WERI-Rb-1 (cell line): ENCODE results near the gene LTBP1.

Experiments used
- DNase-seq: peaks from one replicate; pipeline ENCODE4 v3.0.0-alpha.2; 2020
- H3K27ac ChIP-seq: fragments of 250-450 bp; sonication (Bioruptor Pico); 2 replicates; pipeline ENCODE4 v1.5.1; 2020; ENCODE audit warnings: mild to moderate bottlenecking, moderate library complexity
- H3K27me3 ChIP-seq: fragments of 250-450 bp; sonication (Bioruptor Pico); 2 replicates; pipeline ENCODE4 v1.5.1; 2021; ENCODE audit warnings: mild to moderate bottlenecking, low read depth, moderate library complexity; ENCODE audit not compliant: insufficient read depth, severe bottlenecking
- H3K36me3 ChIP-seq: fragments of 250-450 bp; sonication (Bioruptor Pico); 2 replicates; pipeline ENCODE4 v1.5.1; 2020; ENCODE audit warnings: mild to moderate bottlenecking, moderate library complexity
- H3K4me3 ChIP-seq: 2 replicates; pipeline ENCODE4 v1.5.1; 2011; ENCODE audit warnings: low read depth, mild to moderate bottlenecking, control low read depth, low read length
- H3K9me3 ChIP-seq: fragments of 250-450 bp; sonication (Bioruptor Pico); 2 replicates; pipeline ENCODE4 v1.5.1; 2021; ENCODE audit warnings: mild to moderate bottlenecking, moderate library complexity; ENCODE audit not compliant: severe bottlenecking
- CTCF ChIP-seq: IDR thresholded peaks from 2 replicates; pipeline ENCODE4 v1.5.1; 2011; ENCODE audit warnings: low read depth, mild to moderate bottlenecking, control low read depth, inconsistent platforms, low read length

Gene LTBP1

GRCh38 chr2:33326100-33326499, 379.3 kb downstream of the LTBP1 start:
- Histone ChIP-seq H3K9me3 (no peaks in the 10 kb centered on the region), H3K27ac (no peak overlapping the region), H3K36me3 (no peaks in the 10 kb centered on the region), H3K27me3 (no peaks in the 10 kb centered on the region), H3K4me3 (no peak overlapping the region)
- no peak for TF ChIP-seq CTCF
- no peak for DNase-seq

- Histone ChIP-seq H3K9me3 (no peaks in the 10 kb centered on the region), H3K27ac (no peak overlapping the region), H3K4me3 (no peak overlapping the region), H3K36me3 (no peaks in the 10 kb centered on the region), H3K27me3 (no peaks in the 10 kb centered on the region)
- TF ChIP-seq CTCF: no peak
- DNase-seq: no peak
These were observed 386.7 kb downstream of the LTBP1 start for GRCh38 chr2:33333433-33333832.

- H3K4me3 ChIP-seq: no peak overlapping the region
- H3K9me3 ChIP-seq: no peaks in the 10 kb centered on the region
- DNase-seq: no peak
- no peaks in the 10 kb centered on the region for H3K36me3 ChIP-seq
- no peak overlapping the region for H3K27ac ChIP-seq
- H3K27me3 ChIP-seq: no peaks in the 10 kb centered on the region
- TF ChIP-seq CTCF: no peak
These were observed 387.3 kb downstream of the LTBP1 start for GRCh38 chr2:33334083-33334482.

- Histone ChIP-seq H3K9me3 (no peaks in the 10 kb centered on the region), H3K27me3 (no peaks in the 10 kb centered on the region), H3K27ac (no peak overlapping the region), H3K36me3 (no peaks in the 10 kb centered on the region), H3K4me3 (no peak overlapping the region)
- no peak for DNase-seq
- no peak for TF ChIP-seq CTCF
These were observed 388.8 kb downstream of the LTBP1 start for GRCh38 chr2:33335516-33335915.

- no peaks in the 10 kb centered on the region for H3K36me3 ChIP-seq
- H3K9me3 ChIP-seq: no peaks in the 10 kb centered on the region
- no peaks in the 10 kb centered on the region for H3K27me3 ChIP-seq
- no peak for TF ChIP-seq CTCF
- DNase-seq: no peak
- H3K27ac ChIP-seq: no peak overlapping the region
- H3K4me3 ChIP-seq: no peak overlapping the region
These were observed 389.4 kb downstream of the LTBP1 start for GRCh38 chr2:33336036-33336625.

GRCh38 chr2:33337385-33337960, 390.7 kb downstream of the LTBP1 start:
- H3K27me3 ChIP-seq: no peaks in the 10 kb centered on the region
- H3K36me3 ChIP-seq: no peaks in the 10 kb centered on the region
- H3K27ac ChIP-seq: no peak overlapping the region
- no peak overlapping the region for H3K4me3 ChIP-seq
- TF ChIP-seq CTCF: no peak
- DNase-seq: no peak
- no peaks in the 10 kb centered on the region for H3K9me3 ChIP-seq
